ENCODE results near the gene TMEM191C. TPM values are rescaled to one million over a fixed set of nuclear protein-coding genes. Genes with fewer than 3 reads are reported as not detected.

Gene TMEM191C
- total and polyA plus RNA-seq, 2 of the 8 experiments (the other 6 are each of a cell fraction or from before 2014, with no cell fraction given) = 0.74 to 2.6 TPM

GRCh38 chr22:21450858-21451353 lies 16.3 kb upstream of the TMEM191C start:
- Histone ChIP-seq H2BK5ac (ENCODE audit: low read depth, low read length) (no peak overlapping the region), H3K27me3 (replicated peaks in 1 of 4; ENCODE audit: control insufficient read depth in 3 of 4, extremely low read depth in 1 of 4, insufficient read depth in 3 of 4, low read length in 3 of 4) (no peaks in the 10 kb centered on the region), H3K79me2 (ENCODE audit: control insufficient read depth in 1 of 2, insufficient read depth in 2 of 2, low read length in 2 of 2) (no peaks in the 10 kb centered on the region), H3K23me2 (ENCODE audit: low read depth, low read length) (peaks cover 2% of the 10 kb centered on the region; the same call in 1 of the 2 replicates), H2BK20ac (ENCODE audit: low read length) (no peak overlapping the region), H3K9me3 (ENCODE audit: insufficient read depth in 2 of 2, low read depth in 1 of 2, low read length in 1 of 2) (no peaks in the 10 kb centered on the region), H4K5ac (ENCODE audit: insufficient read length, low read depth, low read length) (no peak overlapping the region), H2AFZ (ENCODE audit: low read length) (no peak overlapping the region), H3K9ac (replicated peaks in 1 of 4; ENCODE audit: extremely low read depth in 1 of 4, low read depth in 3 of 4, low read length in 3 of 4) (no peak overlapping the region), H3K4me1 (replicated peaks in 1 of 4; ENCODE audit: control insufficient read depth in 3 of 4, insufficient read depth in 4 of 4, low read length in 3 of 4) (peaks cover 0 to 6% (median 5%) of the 10 kb centered on the region in 4 experiments; a peak in 3 of 7 replicates), H3K4ac (replicated peaks; ENCODE audit: insufficient read length, low read depth, low read length) (no peak overlapping the region), H2BK120ac (replicated peaks; ENCODE audit: low read depth, low read length) (no peak overlapping the region), H3K79me1 (ENCODE audit: low read depth, low read length) (peaks cover 2% of the 10 kb centered on the region; the same call in 1 of the 2 replicates), H2BK15ac (ENCODE audit: low read length) (no peak overlapping the region), H4K20me1 (replicated peaks in 1 of 2; ENCODE audit: control insufficient read depth in 1 of 2, insufficient read depth in 2 of 2, low read length in 2 of 2) (peaks cover 2 to 11% of the 10 kb centered on the region in 2 experiments), H4K91ac (replicated peaks; ENCODE audit: insufficient read length, low read length) (no peak overlapping the region), H3K23ac (ENCODE audit: insufficient read length) (no peak overlapping the region), H3K36me3 (ENCODE audit: control insufficient read depth in 2 of 4, insufficient read depth in 4 of 4, low read length in 3 of 4) (peaks cover 0 to 10% (median 3%) of the 10 kb centered on the region in 4 experiments; a peak in 3 of 8 replicates), H3K56ac (replicated peaks; ENCODE audit: insufficient read length, low read depth, low read length) (no peak overlapping the region), H2BK12ac (ENCODE audit: low read depth, low read length) (no peak overlapping the region), H3K4me2 (ENCODE audit: insufficient read depth in 1 of 2, low read depth in 2 of 2, low read length in 2 of 2) (no peak overlapping the region), H4K8ac (ENCODE audit: extremely low read depth, insufficient read depth, low read length) (no peak overlapping the region), H3K27ac (ENCODE audit: low read depth, low read length) (no peak overlapping the region), H3K14ac (ENCODE audit: insufficient read length) (no peak overlapping the region), H3K18ac (ENCODE audit: extremely low read depth, low read length) (no peak overlapping the region), H2AK5ac (ENCODE audit: low read depth, low read length) (no peak overlapping the region), H3K4me3 (ENCODE audit: extremely low read depth in 1 of 4, insufficient read depth in 2 of 4, low read depth in 3 of 4, low read length in 4 of 4) (no peak overlapping the region)
- no peak for TF ChIP-seq SP2 (IDR thresholded peaks at IDR 0.05; ENCODE audit: low read length)
- no peak for TF ChIP-seq TBP (IDR thresholded peaks at IDR 0.05; ENCODE audit: low read depth, low read length)
- TF ChIP-seq PHF8 (conservative IDR thresholded peaks at IDR 0.05; ENCODE audit: low read depth, low read length) = no peak
- TF ChIP-seq RAD21 (IDR thresholded peaks at IDR 0.05 in 1 of 2, conservative IDR thresholded peaks at IDR 0.05 in 1 of 2; ENCODE audit: low read depth in 2 of 2, low read length in 2 of 2) = no peak
- no peak for TF ChIP-seq NANOG (IDR thresholded peaks at IDR 0.05; ENCODE audit: insufficient read depth, low read depth, low read length, poor library complexity, severe bottlenecking)
- no peak for TF ChIP-seq SIX5 (IDR thresholded peaks at IDR 0.05; ENCODE audit: low read depth, low read length)
- no peak for TF ChIP-seq KDM1A (IDR thresholded peaks at IDR 0.05; ENCODE audit: borderline replicate concordance, low read length)
- TF ChIP-seq POLR2A (IDR thresholded peaks at IDR 0.05; ENCODE audit: control extremely low read depth in 1 of 2, low read depth in 2 of 2, low read length in 2 of 2) = no peak
- ChIA-PET POLR2A (ENCODE audit: partially characterized antibody) (no interaction called here), CTCF (ENCODE audit: partially characterized antibody) (interaction anchor here (0.5 to 1.6 kb wide), 2 partner anchors 90 to 196 kb away, joined by 3 to 11 read pairs; no protein-coding TSS in a partner anchor)
- no peak for DNase-seq (ENCODE audit: low read depth in 1 of 2, low spot score in 2 of 2)
- FAIRE-seq = no peak
- 94% methylated on average over 2 of the region's 9 CpGs; no CpG with 5 or more reads in 1 of the 2 experiments for WGBS, 2 experiments (ENCODE audit: extremely low coverage in 1 of 2, insufficient coverage in 1 of 2, insufficient read length in 1 of 2, insufficient replicate concordance in 2 of 2, low coverage in 1 of 2, low lambda C conversion rate in 2 of 2, missing lambda C conversion rate in 1 of 2)
